Measurements from ENCODE around the gene BTN1A1.
A peak's percentile ranks its signal among the peaks of the same experiment; 100 is the strongest.

The BTN1A1 gene

GRCh38 chr6:26533532-26533931 is 33.4 kb downstream of the BTN1A1 start:
- Histone ChIP-seq H3K9me3 (ENCODE audit: control insufficient read depth in 5 of 5, low read length in 5 of 5) (no peaks in the 10 kb centered on the region), H3K27me3 (ENCODE audit: control insufficient read depth in 5 of 5, insufficient read depth in 4 of 5, low read length in 5 of 5) (no peaks in the 10 kb centered on the region), H3K36me3 (ENCODE audit: control insufficient read depth in 5 of 5, insufficient read depth in 5 of 5, low read length in 5 of 5) (no peaks in the 10 kb centered on the region), H3K9ac (ENCODE audit: low read length in 5 of 5) (peak overlapping the region; percentile 21 to 82 (median 68)), H3K4me1 (ENCODE audit: control insufficient read depth in 5 of 5, insufficient read depth in 5 of 5, low read length in 5 of 5) (peaks cover 8 to 34% (median 16%) of the 10 kb centered on the region in 5 donors), H3K4me3 (ENCODE audit: low read depth in 1 of 5, low read length in 5 of 5) (peak overlapping the region; percentile 72 to 89 (median 79)), H3K27ac (ENCODE audit: low read depth, low read length) (peak overlapping the region; percentile 51)

- no peaks in the 10 kb centered on the region for H3K36me3 ChIP-seq (ENCODE audit: control insufficient read depth in 5 of 5, insufficient read depth in 5 of 5, low read length in 5 of 5)
- no peak overlapping the region for H3K27ac ChIP-seq (ENCODE audit: low read depth, low read length)
- peaks cover 10 to 45% (median 24%) of the 10 kb centered on the region in 5 donors for H3K4me1 ChIP-seq (ENCODE audit: control insufficient read depth in 5 of 5, insufficient read depth in 5 of 5, low read length in 5 of 5)
- H3K27me3 ChIP-seq (ENCODE audit: control insufficient read depth in 5 of 5, insufficient read depth in 4 of 5, low read length in 5 of 5), result no peaks in the 10 kb centered on the region
- no peaks in the 10 kb centered on the region for H3K9me3 ChIP-seq (ENCODE audit: control insufficient read depth in 5 of 5, low read length in 5 of 5)
- H3K9ac ChIP-seq (ENCODE audit: low read length in 5 of 5), result no peak overlapping the region
- H3K4me3 ChIP-seq (ENCODE audit: low read depth in 1 of 5, low read length in 5 of 5), result no peak overlapping the region
These were observed 34.8 kb downstream of the BTN1A1 start for GRCh38 chr6:26534681-26535465.

GRCh38 chr6:26536571-26537159 is 36.6 kb downstream of the BTN1A1 start:
- Histone ChIP-seq H3K27ac (ENCODE audit: low read depth, low read length) (peak overlapping the region; percentile 80), H3K27me3 (ENCODE audit: control insufficient read depth in 5 of 5, insufficient read depth in 4 of 5, low read length in 5 of 5) (no peaks in the 10 kb centered on the region), H3K9me3 (ENCODE audit: control insufficient read depth in 5 of 5, low read length in 5 of 5) (no peaks in the 10 kb centered on the region), H3K9ac (ENCODE audit: low read length in 5 of 5) (peak overlapping the region; percentile 68 to 85 (median 82)), H3K4me1 (ENCODE audit: control insufficient read depth in 5 of 5, insufficient read depth in 5 of 5, low read length in 5 of 5) (peaks cover 10 to 46% (median 24%) of the 10 kb centered on the region in 5 donors), H3K36me3 (ENCODE audit: control insufficient read depth in 5 of 5, insufficient read depth in 5 of 5, low read length in 5 of 5) (no peaks in the 10 kb centered on the region), H3K4me3 (ENCODE audit: low read depth in 1 of 5, low read length in 5 of 5) (peak overlapping the region; percentile 83 to 95 (median 91))

- Histone ChIP-seq H3K9me3 (ENCODE audit: control insufficient read depth in 5 of 5, low read length in 5 of 5) (no peaks in the 10 kb centered on the region), H3K4me1 (ENCODE audit: control insufficient read depth in 5 of 5, insufficient read depth in 5 of 5, low read length in 5 of 5) (peaks cover 10 to 43% (median 24%) of the 10 kb centered on the region in 5 donors), H3K9ac (ENCODE audit: low read length in 5 of 5) (peak overlapping the region; percentile 74 to 90 (median 84)), H3K36me3 (ENCODE audit: control insufficient read depth in 5 of 5, insufficient read depth in 5 of 5, low read length in 5 of 5) (peaks cover 0 to 2% (median 0%) of the 10 kb centered on the region in 5 donors), H3K4me3 (ENCODE audit: low read depth in 1 of 5, low read length in 5 of 5) (peak overlapping the region; percentile 83 to 95 (median 91)), H3K27ac (ENCODE audit: low read depth, low read length) (peak overlapping the region; percentile 80), H3K27me3 (ENCODE audit: control insufficient read depth in 5 of 5, insufficient read depth in 4 of 5, low read length in 5 of 5) (no peaks in the 10 kb centered on the region)
These were observed 37.2 kb downstream of the BTN1A1 start for GRCh38 chr6:26537160-26537845.

GRCh38 chr6:26537846-26538571 is 37.9 kb downstream of the BTN1A1 start, which contains the start of gene HMGN4:
Gene HMGN4, plus strand, starts transcription at chr6:26538366. Its CDS starts 6,841 bp downstream, at chr6:26545207.
- no peaks in the 10 kb centered on the region for H3K9me3 ChIP-seq (ENCODE audit: control insufficient read depth in 5 of 5, low read length in 5 of 5)
- peak within 1 kb of the TSS; percentile 82 to 90 (median 84) for H3K9ac ChIP-seq (ENCODE audit: low read length in 5 of 5)
- no peaks in the 10 kb centered on the region for H3K27me3 ChIP-seq (ENCODE audit: control insufficient read depth in 5 of 5, insufficient read depth in 4 of 5, low read length in 5 of 5)
- peaks cover 2 to 5% (median 5%) of the 10 kb centered on the region in 5 donors for H3K36me3 ChIP-seq (ENCODE audit: control insufficient read depth in 5 of 5, insufficient read depth in 5 of 5, low read length in 5 of 5)
- H3K4me1 ChIP-seq (ENCODE audit: control insufficient read depth in 5 of 5, insufficient read depth in 5 of 5, low read length in 5 of 5), result peaks cover 10 to 37% (median 24%) of the 10 kb centered on the region in 5 donors
- peak within 1 kb of the TSS; percentile 80 for H3K27ac ChIP-seq (ENCODE audit: low read depth, low read length)
- H3K4me3 ChIP-seq (ENCODE audit: low read depth in 1 of 5, low read length in 5 of 5), result peak within 1 kb of the TSS; percentile 84 to 95 (median 91)

GRCh38 chr6:26538572-26538902 is 38.4 kb downstream of the BTN1A1 start:
- H3K4me1 ChIP-seq (ENCODE audit: control insufficient read depth in 5 of 5, insufficient read depth in 5 of 5, low read length in 5 of 5), result peaks cover 10 to 32% (median 22%) of the 10 kb centered on the region in 5 donors

GRCh38 chr6:26539071-26539615 is 39.0 kb downstream of the BTN1A1 start:
- Histone ChIP-seq H3K27ac (ENCODE audit: low read depth, low read length) (peak overlapping the region; percentile 80), H3K36me3 (ENCODE audit: control insufficient read depth in 5 of 5, insufficient read depth in 5 of 5, low read length in 5 of 5) (peaks cover 2 to 10% (median 6%) of the 10 kb centered on the region in 5 donors), H3K4me3 (ENCODE audit: low read depth in 1 of 5, low read length in 5 of 5) (peak overlapping the region; percentile 84 to 95 (median 91)), H3K9me3 (ENCODE audit: control insufficient read depth in 5 of 5, low read length in 5 of 5) (no peaks in the 10 kb centered on the region), H3K4me1 (ENCODE audit: control insufficient read depth in 5 of 5, insufficient read depth in 5 of 5, low read length in 5 of 5) (peaks cover 10 to 32% (median 22%) of the 10 kb centered on the region in 5 donors), H3K9ac (ENCODE audit: low read length in 5 of 5) (peak overlapping the region in 4 of 5 donors; percentile 82 to 90 (median 84)), H3K27me3 (ENCODE audit: control insufficient read depth in 5 of 5, insufficient read depth in 4 of 5, low read length in 5 of 5) (no peaks in the 10 kb centered on the region)

More at GRCh38 chr6:26538572-26538902, 38.4 kb downstream of the BTN1A1 start:
- Histone ChIP-seq H3K27ac (ENCODE audit: low read depth, low read length) (peak overlapping the region; percentile 80), H3K27me3 (ENCODE audit: control insufficient read depth in 5 of 5, insufficient read depth in 4 of 5, low read length in 5 of 5) (no peaks in the 10 kb centered on the region), H3K4me3 (ENCODE audit: low read depth in 1 of 5, low read length in 5 of 5) (peak overlapping the region; percentile 84 to 95 (median 91)), H3K9ac (ENCODE audit: low read length in 5 of 5) (peak overlapping the region; percentile 82 to 90 (median 84)), H3K9me3 (ENCODE audit: control insufficient read depth in 5 of 5, low read length in 5 of 5) (no peaks in the 10 kb centered on the region), H3K36me3 (ENCODE audit: control insufficient read depth in 5 of 5, insufficient read depth in 5 of 5, low read length in 5 of 5) (peaks cover 2 to 7% (median 6%) of the 10 kb centered on the region in 5 donors)

DNA sequence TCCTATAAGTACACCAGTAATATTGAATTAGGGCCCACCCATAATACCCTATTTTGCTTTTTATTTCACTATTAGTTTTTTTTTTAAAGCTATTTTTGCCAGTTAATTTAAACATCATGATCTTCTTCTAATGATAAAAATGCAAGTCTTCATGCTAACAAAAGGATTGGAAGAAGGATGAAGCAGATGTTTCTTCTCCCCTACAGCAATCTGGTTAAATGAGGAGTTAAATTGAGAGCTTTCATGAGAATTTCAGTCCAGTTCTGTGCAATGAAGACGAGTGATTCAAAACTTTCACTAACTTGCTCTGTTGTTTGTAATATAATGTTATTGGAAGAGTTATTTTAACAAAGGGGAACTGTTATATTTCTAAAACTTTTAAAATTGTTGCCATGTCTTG is 41.5 kb downstream of the BTN1A1 start:
- peaks cover 6 to 27% (median 16%) of the 10 kb centered on the region in 5 donors for H3K4me1 ChIP-seq (ENCODE audit: control insufficient read depth in 5 of 5, insufficient read depth in 5 of 5, low read length in 5 of 5)
- H3K9ac ChIP-seq (ENCODE audit: low read length in 5 of 5), result no peak overlapping the region
- H3K36me3 ChIP-seq (ENCODE audit: control insufficient read depth in 5 of 5, insufficient read depth in 5 of 5, low read length in 5 of 5), result peaks cover 10 to 25% (median 13%) of the 10 kb centered on the region in 5 donors
- no peak overlapping the region for H3K27ac ChIP-seq (ENCODE audit: low read depth, low read length)
- no peaks in the 10 kb centered on the region for H3K9me3 ChIP-seq (ENCODE audit: control insufficient read depth in 5 of 5, low read length in 5 of 5)
- H3K4me3 ChIP-seq (ENCODE audit: low read depth in 1 of 5, low read length in 5 of 5), result no peak overlapping the region
- H3K27me3 ChIP-seq (ENCODE audit: control insufficient read depth in 5 of 5, insufficient read depth in 4 of 5, low read length in 5 of 5), result no peaks in the 10 kb centered on the region

DNA sequence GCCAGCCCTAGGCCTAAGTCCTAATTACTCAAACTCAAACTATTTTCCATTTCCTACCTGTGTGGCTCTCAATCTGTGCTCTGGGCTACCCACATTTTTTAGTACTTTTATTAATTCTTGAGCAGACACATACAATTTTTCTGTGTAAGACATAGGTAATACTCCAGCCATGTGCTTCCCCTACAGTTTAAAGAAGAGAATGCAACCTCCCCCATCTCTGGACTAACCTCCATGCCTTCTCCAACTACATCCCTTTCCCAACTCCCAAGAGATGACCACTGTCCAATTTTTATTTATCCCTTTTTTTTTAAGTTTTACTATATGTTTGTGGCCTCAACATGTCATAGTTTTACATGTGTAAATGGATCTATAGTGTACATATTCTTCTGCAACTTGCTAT is 43.9 kb downstream of the BTN1A1 start:
- peaks cover 10 to 25% (median 13%) of the 10 kb centered on the region in 5 donors for H3K36me3 ChIP-seq (ENCODE audit: control insufficient read depth in 5 of 5, insufficient read depth in 5 of 5, low read length in 5 of 5)
- H3K9me3 ChIP-seq (ENCODE audit: control insufficient read depth in 5 of 5, low read length in 5 of 5), result no peaks in the 10 kb centered on the region
- no peaks in the 10 kb centered on the region for H3K27me3 ChIP-seq (ENCODE audit: control insufficient read depth in 5 of 5, insufficient read depth in 4 of 5, low read length in 5 of 5)
- H3K27ac ChIP-seq (ENCODE audit: low read depth, low read length), result no peak overlapping the region
- H3K9ac ChIP-seq (ENCODE audit: low read length in 5 of 5), result no peak overlapping the region
- H3K4me1 ChIP-seq (ENCODE audit: control insufficient read depth in 5 of 5, insufficient read depth in 5 of 5, low read length in 5 of 5), result peaks cover 2 to 8% (median 4%) of the 10 kb centered on the region in 5 donors
- H3K4me3 ChIP-seq (ENCODE audit: low read depth in 1 of 5, low read length in 5 of 5), result no peak overlapping the region
